Measurements from ENCODE around the gene CYP19A1. TPM values are rescaled to one million over a fixed set of nuclear protein-coding genes. Genes with fewer than 3 reads are reported as not detected.

CYP19A1 gene
- polyA plus RNA-seq, 1 experiment, result not detected

GRCh38 chr15:51180011-51180410, 158.4 kb downstream of the CYP19A1 start:
- ChIA-PET POLR2A (no interaction called here), CTCF (interaction anchor here (1.8 to 7.0 kb wide), 2 partner anchors 13 to 17 kb away, joined by 6 to 42 read pairs; no protein-coding TSS in a partner anchor)
- Histone ChIP-seq H3K4me3 (ENCODE audit: low read depth, low read length) (no peak overlapping the region), H3K27ac (ENCODE audit: low read depth, low read length) (no peak overlapping the region), H3K9me3 (ENCODE audit: control insufficient read depth, insufficient read depth, low read length) (no peaks in the 10 kb centered on the region), H3K27me3 (ENCODE audit: control insufficient read depth, insufficient read depth, low read length) (peaks cover 32% of the 10 kb centered on the region)
- DNase-seq (ENCODE audit: low read depth, low spot score), result no peak
- TF ChIP-seq CTCF (IDR thresholded peaks at IDR 0.05; ENCODE audit: low read depth, low read length), result no peak

DNA sequence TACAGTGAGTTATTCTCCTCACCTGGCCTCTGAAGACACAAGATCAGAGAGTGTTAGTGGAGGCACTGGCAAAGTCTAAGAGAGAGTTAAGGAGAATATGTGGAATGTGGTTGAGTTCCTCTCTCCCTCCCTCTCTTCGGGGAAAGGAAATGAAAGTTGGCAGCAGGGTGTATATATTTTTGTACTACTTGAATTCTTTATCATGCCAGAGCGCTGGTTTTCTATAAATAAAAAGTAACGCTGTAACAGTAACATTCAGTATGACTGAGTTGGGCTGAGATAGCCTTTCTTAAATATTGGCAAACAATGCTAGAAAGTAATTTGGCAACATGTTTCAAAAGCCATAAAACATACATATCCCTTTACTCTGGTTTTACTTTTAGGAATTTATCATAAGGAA, 166.2 kb downstream of the CYP19A1 start:
- Histone ChIP-seq H3K9me3 (ENCODE audit: control insufficient read depth, insufficient read depth, low read length) (no peaks in the 10 kb centered on the region), H3K27ac (ENCODE audit: low read depth, low read length) (no peak overlapping the region), H3K4me3 (ENCODE audit: low read depth, low read length) (no peak overlapping the region), H3K27me3 (ENCODE audit: control insufficient read depth, insufficient read depth, low read length) (no peaks in the 10 kb centered on the region)
- peak; percentile 8 for DNase-seq (ENCODE audit: low read depth, low spot score)
- CTCF ChIA-PET, result interaction anchor here (0.9 to 2.8 kb wide), 7 partner anchors 10 to 230 kb away, joined by 4 to 32 read pairs (median 7); no protein-coding TSS in a partner anchor
- no peak for TF ChIP-seq CTCF (IDR thresholded peaks at IDR 0.05; ENCODE audit: low read depth, low read length)
- POLR2A ChIA-PET, result no interaction called here

- no peak for TF ChIP-seq CTCF (IDR thresholded peaks at IDR 0.05; ENCODE audit: low read depth, low read length)
- H3K9me3 ChIP-seq (ENCODE audit: control insufficient read depth, insufficient read depth, low read length), result no peaks in the 10 kb centered on the region
- H3K27ac ChIP-seq (ENCODE audit: low read depth, low read length), result no peak overlapping the region
- POLR2A ChIA-PET, result no interaction called here
- CTCF ChIA-PET, result interaction anchor here (1.7 to 2.8 kb wide), 6 partner anchors 9 to 231 kb away, joined by 4 to 32 read pairs (median 10); no protein-coding TSS in a partner anchor
- DNase-seq (ENCODE audit: low read depth, low spot score), result no peak
- H3K27me3 ChIP-seq (ENCODE audit: control insufficient read depth, insufficient read depth, low read length), result no peaks in the 10 kb centered on the region
- H3K4me3 ChIP-seq (ENCODE audit: low read depth, low read length), result no peak overlapping the region
Observed at GRCh38 chr15:51171634-51171932, 166.8 kb downstream of the CYP19A1 start.

DNA sequence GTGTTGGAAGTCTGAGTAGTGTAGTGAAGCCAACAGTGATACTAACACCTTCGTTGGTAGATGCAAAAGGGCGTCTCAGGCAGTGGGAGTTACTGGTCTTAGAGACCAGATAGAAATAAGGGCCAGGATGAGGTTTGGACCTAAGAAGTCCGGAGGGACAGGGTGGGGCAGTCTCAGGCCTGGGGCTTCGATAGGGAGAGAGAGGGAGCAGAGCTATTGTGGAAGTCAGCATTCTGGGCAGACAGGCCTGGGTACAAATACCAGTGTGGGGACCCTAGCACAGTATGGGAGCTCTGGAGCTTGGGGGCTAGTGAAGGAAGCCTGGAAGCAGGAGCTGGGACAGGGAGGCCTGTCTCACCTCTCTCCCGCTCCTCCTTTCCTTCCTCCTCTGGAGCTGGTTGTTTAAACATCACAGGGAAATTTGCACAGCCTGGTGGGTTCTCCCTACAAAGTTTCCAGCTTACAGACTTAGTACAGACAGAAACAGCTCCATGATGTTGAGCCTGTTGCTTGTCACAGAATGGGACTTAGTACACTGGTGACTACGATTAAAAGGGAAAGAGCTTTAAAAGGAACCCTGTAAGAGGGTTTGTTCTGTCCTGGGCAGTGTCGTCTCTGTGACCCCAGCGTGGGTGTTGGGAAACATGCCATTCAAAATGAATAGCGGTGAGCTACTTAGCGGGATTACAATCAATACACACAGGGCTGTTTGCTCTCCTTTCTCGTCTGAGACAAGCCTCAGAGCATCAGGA, 167.3 kb downstream of the CYP19A1 start:
- ChIA-PET POLR2A (no interaction called here), CTCF (interaction anchor here (1.1 to 2.8 kb wide), 7 partner anchors 8 to 231 kb away, joined by 4 to 32 read pairs (median 7); no protein-coding TSS in a partner anchor)
- no peak for TF ChIP-seq CTCF (IDR thresholded peaks at IDR 0.05; ENCODE audit: low read depth, low read length)
- H3K4me3 ChIP-seq (ENCODE audit: low read depth, low read length), result no peak overlapping the region
- H3K27me3 ChIP-seq (ENCODE audit: control insufficient read depth, insufficient read depth, low read length), result no peaks in the 10 kb centered on the region
- no peaks in the 10 kb centered on the region for H3K9me3 ChIP-seq (ENCODE audit: control insufficient read depth, insufficient read depth, low read length)
- no peak overlapping the region for H3K27ac ChIP-seq (ENCODE audit: low read depth, low read length)
- DNase-seq (ENCODE audit: low read depth, low spot score), result no peak

GRCh38 chr15:51168700-51169099, 169.7 kb downstream of the CYP19A1 start:
- ChIA-PET POLR2A (no interaction called here), CTCF (interaction anchor here (1.0 to 2.5 kb wide), 2 partner anchors 25 to 233 kb away, joined by 4 to 7 read pairs; no protein-coding TSS in a partner anchor)
- Histone ChIP-seq H3K27ac (ENCODE audit: low read depth, low read length) (no peak overlapping the region), H3K9me3 (ENCODE audit: control insufficient read depth, insufficient read depth, low read length) (no peaks in the 10 kb centered on the region), H3K4me3 (ENCODE audit: low read depth, low read length) (no peak overlapping the region), H3K27me3 (ENCODE audit: control insufficient read depth, insufficient read depth, low read length) (peaks cover 3% of the 10 kb centered on the region)
- no peak for TF ChIP-seq CTCF (IDR thresholded peaks at IDR 0.05; ENCODE audit: low read depth, low read length)
- no peak for DNase-seq (ENCODE audit: low read depth, low spot score)
